Stomach (tissue), 9 donors: ENCODE data around the gene NEDD4. TPM values are rescaled to one million over a fixed set of nuclear protein-coding genes. Genes with fewer than 3 reads are reported as not detected.

ENCODE experiments used
- DNase-seq, 2 donors: peaks; one replicate each; pipeline versions ENCODE4 v3.0.0 to v3.0.0-alpha.2; 2013 to 2019
- H3K27ac ChIP-seq, 5 donors: fragments of 200-600 bp in 4 of 5; sonication (generic) in 4 of 5; one replicate each; pipeline ENCODE4 v1.5.1; 2013 to 2019; ENCODE audit warnings: mild to moderate bottlenecking in 1 of 5, moderate library complexity in 1 of 5
- H3K27me3 ChIP-seq, 3 donors: fragments of 200-600 bp; sonication (generic); one replicate each; pipeline ENCODE4 v1.5.1; 2017 to 2019; ENCODE audit warnings: mixed run types in 1 of 3
- H3K36me3 ChIP-seq, 4 donors: fragments of 200-600 bp; sonication (generic); 1 replicate in 3 of 4; 2 replicates in 1 of 4; pipeline ENCODE4 v1.5.1; 2016 to 2019
- H3K4me1 ChIP-seq, 4 donors: fragments of 200-600 bp; sonication (generic); one replicate each; pipeline ENCODE4 v1.5.1; 2016 to 2019
- H3K4me3 ChIP-seq, 4 donors: fragments of 200-600 bp; sonication (generic) in 3 of 4; one replicate each; pipeline ENCODE4 v1.5.1; 2016 to 2019; ENCODE audit warnings: mild to moderate bottlenecking in 1 of 4
- H3K9me3 ChIP-seq, 4 donors: fragments of 200-600 bp; sonication (generic); one replicate each; pipeline ENCODE4 v1.5.1; 2016 to 2019
- CTCF ChIP-seq, 7 experiments: fragments of 450-650 bp in 4 of 7; fragments of 200-600 bp in 3 of 7; sonication (generic) in 3 of 7; IDR thresholded peaks; one replicate each; pipeline ENCODE4 v1.5.1; 2016 to 2019; ENCODE audit warnings: antibody characterized with exemption in 7 of 7, control low read depth in 2 of 7, mild to moderate bottlenecking in 1 of 7
- EP300 ChIP-seq: sonication (generic); formaldehyde crosslinking; IDR thresholded peaks from one replicate; pipeline ENCODE4 v1.6.1; 2017; ENCODE audit warnings: antibody characterized with exemption
- POLR2A ChIP-seq, 4 donors: fragments of 450-650 bp; IDR thresholded peaks; one replicate each; pipeline ENCODE4 v1.6.1; 2016; ENCODE audit warnings: antibody characterized with exemption in 4 of 4, control low read depth in 2 of 4, mild to moderate bottlenecking in 1 of 4, moderate library complexity in 1 of 4
- POLR2AphosphoS5 ChIP-seq, 3 donors: sonication (generic); formaldehyde crosslinking; IDR thresholded peaks; one replicate each; pipeline ENCODE4 v1.6.1; 2016; ENCODE audit warnings: antibody characterized with exemption in 3 of 3
- WGBS, 5 donors: extraction: QIAGEN DNeasy Blood & Tissue Kit in 3 of 5; methylation state at CpG; one replicate each; pipeline versions ENCODE4 v1.1.5 to v1.1.7; 2013 to 2018; 5-methylcytosine and 5-hydroxymethylcytosine counted together
- intact Hi-C: fragments of 100-400 bp; cut with DNase I; formaldehyde crosslinking; loops from one replicate; pipeline ENCODE4 v1.15.1; 2023; ENCODE audit warnings: low total_unique reads
- polyA plus RNA-seq, 3 donors: library from polyadenylated mRNA; stranded (reverse); fragments of 200-250 nt; gene quantifications; one replicate each; pipeline ENCODE4 v1.2.3, GENCODE V29; 2013
- total RNA-seq, 5 donors: library from RNA; depleted of rRNA; stranded (reverse); fragments of >200 nt; gene quantifications; one replicate each; pipeline versions ENCODE4 v1.1.0 to v1.2.3, GENCODE V29; 2014 to 2016
- donor health status: healthy with polysubstance abuse.
- donor health status: Bipolar disorder and iron deficiency.
- donor health status: healthy.

NEDD4 gene
- total and polyA plus RNA-seq, 8 donors: 2.9 to 40.8 (median 7.5) TPM

GRCh38 chr15:56034514-56034913, 41.1 kb upstream of the NEDD4 start:
- H3K9me3 ChIP-seq: no peaks in the 10 kb centered on the region
- H3K4me3 ChIP-seq: no peak overlapping the region
- no peaks in the 10 kb centered on the region for H3K4me1 ChIP-seq
- intact Hi-C loops: no loop called here
- TF ChIP-seq EP300 (no peak), POLR2A (IDR thresholded peaks at IDR 0.05) (no peak), CTCF (IDR thresholded peaks at IDR 0.05) (no peak), POLR2AphosphoS5 (IDR thresholded peaks at IDR 0.05) (no peak)
- H3K27me3 ChIP-seq: no peaks in the 10 kb centered on the region
- no peaks in the 10 kb centered on the region for H3K36me3 ChIP-seq
- H3K27ac ChIP-seq: no peak overlapping the region
- DNase-seq: no peak
- WGBS, 5 donors: 53 to 92% (median 79%) methylated on average over 1 to 2 of the region's 2 CpGs

- Histone ChIP-seq H3K4me3 (no peak overlapping the region), H3K27me3 (no peaks in the 10 kb centered on the region), H3K36me3 (no peaks in the 10 kb centered on the region), H3K9me3 (no peaks in the 10 kb centered on the region), H3K4me1 (no peaks in the 10 kb centered on the region), H3K27ac (no peak overlapping the region)
- WGBS, 5 donors: 92 to 95% (median 93%) methylated on average over 1 of the region's 1 CpG
- TF ChIP-seq CTCF (IDR thresholded peaks at IDR 0.05): no peak
- TF ChIP-seq EP300: no peak
- TF ChIP-seq POLR2A (IDR thresholded peaks at IDR 0.05): no peak
- no peak for TF ChIP-seq POLR2AphosphoS5 (IDR thresholded peaks at IDR 0.05)
- no peak for DNase-seq
- intact Hi-C loops: no loop called here
Observed at GRCh38 chr15:56032373-56032772, 39.0 kb upstream of the NEDD4 start.

- H3K4me3 ChIP-seq: no peak overlapping the region
Observed at GRCh38 chr15:56031836-56032235, 38.4 kb upstream of the NEDD4 start.

GRCh38 chr15:56031402-56031801, 38.0 kb upstream of the NEDD4 start:
- intact Hi-C loops: no loop called here
- 53 to 69% (median 62%) methylated on average over 4 of the region's 4 CpGs for WGBS, 5 donors

More at GRCh38 chr15:56031836-56032235, 38.4 kb upstream of the NEDD4 start:
- intact Hi-C loops: no loop called here
- 72 to 85% (median 81%) methylated on average over 6 of the region's 6 CpGs for WGBS, 5 donors
- Histone ChIP-seq H3K9me3 (no peaks in the 10 kb centered on the region), H3K4me1 (no peaks in the 10 kb centered on the region), H3K27ac (no peak overlapping the region), H3K27me3 (no peaks in the 10 kb centered on the region), H3K36me3 (no peaks in the 10 kb centered on the region)
- TF ChIP-seq POLR2A (IDR thresholded peaks at IDR 0.05) (no peak), EP300 (no peak), POLR2AphosphoS5 (IDR thresholded peaks at IDR 0.05) (no peak), CTCF (IDR thresholded peaks at IDR 0.05) (no peak)
- DNase-seq: no peak

More at GRCh38 chr15:56031402-56031801, 38.0 kb upstream of the NEDD4 start:
- Histone ChIP-seq H3K4me3 (no peak overlapping the region), H3K27me3 (no peaks in the 10 kb centered on the region), H3K36me3 (no peaks in the 10 kb centered on the region), H3K27ac (no peak overlapping the region), H3K9me3 (no peaks in the 10 kb centered on the region), H3K4me1 (no peaks in the 10 kb centered on the region)
- no peak for DNase-seq
- no peak for TF ChIP-seq POLR2A (IDR thresholded peaks at IDR 0.05)
- no peak for TF ChIP-seq CTCF (IDR thresholded peaks at IDR 0.05)
- no peak for TF ChIP-seq POLR2AphosphoS5 (IDR thresholded peaks at IDR 0.05)
- TF ChIP-seq EP300: no peak
